Cortex of kidney (tissue), 1 donor: ENCODE measurements around the gene SLC8A1.

Source experiments
- DNase-seq: peaks from one replicate; lab custom pipeline; 2025; lab: John Stamatoyannopoulos, UW

The SLC8A1 gene

GRCh38 chr2:40230707-40231432 is 221.0 kb downstream of the SLC8A1 start:
- no peak for DNase-seq

GRCh38 chr2:40230186-40230585 is 221.7 kb downstream of the SLC8A1 start:
- DNase-seq: no peak

DNA sequence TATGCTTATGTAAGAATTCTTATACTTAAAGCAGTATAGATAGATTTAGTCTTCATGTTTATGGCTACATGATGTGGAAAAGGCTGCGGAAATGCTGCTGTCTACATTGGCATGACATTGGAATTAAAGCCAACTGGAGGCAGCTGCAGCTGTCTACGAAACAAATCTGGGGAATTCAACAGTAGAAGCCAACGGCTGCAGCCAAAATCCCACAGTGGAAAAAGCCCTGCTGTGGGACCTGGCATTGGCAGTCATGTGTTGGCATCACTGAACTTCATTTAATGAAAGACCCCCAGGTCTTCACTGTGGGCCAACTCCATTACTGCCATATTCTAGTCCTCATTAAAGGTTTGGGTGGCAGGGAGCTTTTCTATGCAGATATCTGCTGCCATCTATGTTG is 223.6 kb downstream of the SLC8A1 start:
- DNase-seq: no peak

GRCh38 chr2:40227210-40227609 is 224.7 kb downstream of the SLC8A1 start:
- no peak for DNase-seq

DNA sequence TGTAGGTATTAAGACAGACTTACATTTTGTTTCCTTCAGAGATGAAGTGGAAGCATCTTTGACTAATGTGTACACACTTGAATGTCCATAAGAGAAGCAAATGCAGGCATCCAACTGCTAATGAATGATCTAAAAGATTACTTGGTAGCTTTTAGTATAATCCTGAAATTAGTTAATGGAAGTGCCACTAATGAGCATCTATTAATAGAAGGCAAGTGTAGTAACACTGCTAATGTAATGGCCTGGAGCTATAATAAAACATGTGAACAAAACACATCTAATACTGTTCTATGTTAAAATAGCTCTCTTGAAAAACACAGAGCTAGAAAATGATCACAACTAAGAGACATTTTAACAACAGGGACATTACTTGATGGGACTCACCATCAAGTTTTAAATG is 225.3 kb downstream of the SLC8A1 start:
- DNase-seq: no peak

DNA sequence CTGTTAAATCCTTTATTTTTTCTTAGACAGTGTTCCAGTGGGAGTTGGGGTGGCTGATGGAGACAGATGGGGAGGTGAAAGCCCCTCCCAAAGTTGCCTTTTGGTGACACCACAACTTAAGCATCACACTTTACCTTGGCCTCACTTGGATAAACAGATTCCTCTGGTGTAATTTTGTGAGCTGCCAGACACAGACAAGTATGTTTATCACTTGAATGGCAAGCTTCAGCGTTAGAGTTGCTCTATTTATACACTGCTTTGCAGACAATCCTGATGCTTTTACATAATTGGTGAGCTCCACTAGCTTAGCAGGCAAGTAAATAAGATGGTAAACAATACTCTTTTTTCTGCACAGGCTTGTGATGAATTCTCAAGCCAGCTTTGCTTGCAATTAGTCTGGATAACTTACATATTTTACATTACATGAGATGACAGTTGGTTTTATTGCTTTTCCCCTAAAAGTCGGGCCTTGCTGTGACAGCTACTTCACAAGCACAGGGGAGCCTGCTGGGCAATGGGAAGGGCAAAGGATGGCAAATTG is 226.2 kb downstream of the SLC8A1 start:
- no peak for DNase-seq

- no peak for DNase-seq
Observed at GRCh38 chr2:40224318-40224717, 227.6 kb downstream of the SLC8A1 start.

- no peak for DNase-seq
Observed at GRCh38 chr2:40220177-40220925, 231.5 kb downstream of the SLC8A1 start.

GRCh38 chr2:40219141-40219540 is 232.7 kb downstream of the SLC8A1 start:
- no peak for DNase-seq

- no peak for DNase-seq
Observed at GRCh38 chr2:40218679-40219078, 233.2 kb downstream of the SLC8A1 start.

DNA sequence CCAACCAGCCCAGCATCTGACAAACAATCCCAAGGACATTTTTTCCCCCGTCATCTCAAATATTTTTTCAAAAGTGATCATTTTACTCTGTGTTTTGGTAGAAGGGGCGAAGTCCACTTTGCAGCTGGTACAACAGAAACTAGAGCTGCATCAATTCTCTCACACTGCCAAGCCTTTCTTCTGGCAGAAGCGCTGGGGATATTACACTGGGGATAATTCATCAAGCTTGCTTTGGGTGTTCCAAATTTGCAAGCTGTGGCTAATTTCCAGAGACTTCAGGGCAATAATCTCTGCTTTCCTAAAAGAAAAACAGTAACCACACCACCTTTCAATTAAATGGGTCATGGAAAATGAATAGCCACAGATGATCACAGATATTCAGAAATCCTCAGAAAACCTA is 238.3 kb downstream of the SLC8A1 start:
- DNase-seq: no peak

DNA sequence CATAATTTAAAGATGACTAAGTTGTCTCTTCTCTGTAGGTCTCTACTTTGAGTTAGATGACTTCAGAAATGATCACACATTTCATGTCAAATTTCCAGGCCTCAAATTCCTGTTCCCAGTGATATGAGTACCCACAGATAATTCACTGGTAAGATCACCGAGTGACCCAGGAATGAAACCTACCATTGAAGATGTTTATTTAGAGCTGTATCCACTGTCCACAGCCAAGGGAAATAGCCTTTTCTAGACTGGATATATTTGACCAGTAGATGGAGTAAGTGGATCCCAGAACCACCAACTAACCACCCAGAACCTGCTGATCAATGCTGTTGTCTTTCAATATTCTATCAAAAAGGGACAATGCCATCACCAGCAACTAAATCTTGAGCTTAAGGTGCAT is 238.8 kb downstream of the SLC8A1 start:
- no peak for DNase-seq

- DNase-seq: no peak
Observed at GRCh38 chr2:40210968-40211353, 240.9 kb downstream of the SLC8A1 start.

- DNase-seq: no peak
Observed at GRCh38 chr2:40210344-40210967, 241.4 kb downstream of the SLC8A1 start.

GRCh38 chr2:40209761-40210160 is 242.1 kb downstream of the SLC8A1 start:
- DNase-seq: no peak

- no peak for DNase-seq
Observed at GRCh38 chr2:40208463-40208862, 243.4 kb downstream of the SLC8A1 start.

- no peak for DNase-seq
Observed at GRCh38 chr2:40204268-40204667, 247.6 kb downstream of the SLC8A1 start.

DNA sequence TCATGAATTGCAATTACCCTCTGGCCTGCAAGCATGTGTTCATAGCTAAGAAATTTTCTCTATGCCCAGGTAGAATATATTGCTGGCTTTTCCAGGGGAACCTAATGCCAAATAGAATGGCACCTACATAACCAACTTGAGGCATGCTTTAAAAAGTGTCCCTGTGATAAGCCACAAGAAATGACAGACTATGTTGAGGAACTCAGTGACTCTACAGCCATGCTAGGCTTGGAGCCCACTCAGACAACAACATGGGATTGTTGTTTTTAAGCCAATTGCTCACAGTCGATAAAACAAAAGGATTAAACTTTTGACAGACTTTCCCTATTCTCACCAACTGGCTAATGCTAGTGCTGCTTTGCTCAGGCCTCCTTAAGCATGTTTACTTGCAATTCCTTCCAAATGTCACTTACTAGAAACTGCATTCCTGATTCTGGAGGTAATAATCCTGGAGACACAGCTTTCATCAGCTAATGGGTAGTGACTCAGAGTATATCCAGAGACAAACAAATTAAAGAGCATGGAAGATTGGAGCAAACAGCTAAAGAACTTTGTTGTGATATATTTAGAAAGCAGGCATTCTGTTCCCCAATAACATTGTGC is 249.0 kb downstream of the SLC8A1 start:
- DNase-seq: no peak

GRCh38 chr2:40201425-40201824 is 250.5 kb downstream of the SLC8A1 start:
- no peak for DNase-seq

- DNase-seq: no peak
Observed at GRCh38 chr2:40200366-40200915, 251.4 kb downstream of the SLC8A1 start.

DNA sequence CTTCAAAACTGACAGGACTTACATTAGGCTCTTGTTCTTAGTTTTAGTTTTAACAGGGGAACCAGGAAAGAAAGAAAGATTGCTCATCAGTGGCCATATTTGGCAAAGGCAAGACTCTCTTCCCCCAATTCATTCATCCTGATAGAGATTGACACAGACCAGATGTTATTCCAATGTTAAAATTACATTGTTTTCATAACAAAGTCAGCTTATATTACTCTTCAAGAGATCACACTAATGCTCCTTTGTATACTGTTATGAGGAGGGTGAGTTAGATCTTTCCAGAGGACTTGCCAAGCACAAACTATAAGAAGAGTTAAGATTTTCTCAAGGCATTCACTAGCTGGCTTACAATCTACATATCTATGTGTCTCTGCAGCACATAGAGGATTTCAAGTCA is 252.1 kb downstream of the SLC8A1 start:
- DNase-seq: no peak

- DNase-seq: no peak
Observed at GRCh38 chr2:40197121-40197520, 254.8 kb downstream of the SLC8A1 start.
